ENCODE data around the gene BCKDHB.

Gene BCKDHB

DNA sequence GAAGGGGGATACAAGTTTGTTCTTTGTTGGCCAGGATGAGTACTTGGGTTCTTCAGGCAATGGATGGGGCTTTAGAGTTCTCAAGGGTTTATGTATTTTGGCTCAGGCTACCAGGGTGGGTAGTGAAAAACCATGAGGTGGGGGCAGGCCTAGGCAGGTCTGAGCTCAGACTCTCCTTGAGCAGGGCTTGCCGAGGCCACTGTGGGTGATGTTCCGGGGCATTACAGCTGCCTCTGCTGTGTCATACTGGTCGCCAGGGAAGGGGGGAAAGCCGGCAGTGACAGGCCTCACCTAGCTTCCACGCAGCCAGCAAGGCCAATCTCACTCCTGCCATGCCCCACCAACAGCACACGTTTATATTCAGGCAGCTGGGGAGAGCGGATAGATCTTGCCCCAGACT lies 79.6 kb downstream of the BCKDHB start:
- TF ChIP-seq, protein P1, sequence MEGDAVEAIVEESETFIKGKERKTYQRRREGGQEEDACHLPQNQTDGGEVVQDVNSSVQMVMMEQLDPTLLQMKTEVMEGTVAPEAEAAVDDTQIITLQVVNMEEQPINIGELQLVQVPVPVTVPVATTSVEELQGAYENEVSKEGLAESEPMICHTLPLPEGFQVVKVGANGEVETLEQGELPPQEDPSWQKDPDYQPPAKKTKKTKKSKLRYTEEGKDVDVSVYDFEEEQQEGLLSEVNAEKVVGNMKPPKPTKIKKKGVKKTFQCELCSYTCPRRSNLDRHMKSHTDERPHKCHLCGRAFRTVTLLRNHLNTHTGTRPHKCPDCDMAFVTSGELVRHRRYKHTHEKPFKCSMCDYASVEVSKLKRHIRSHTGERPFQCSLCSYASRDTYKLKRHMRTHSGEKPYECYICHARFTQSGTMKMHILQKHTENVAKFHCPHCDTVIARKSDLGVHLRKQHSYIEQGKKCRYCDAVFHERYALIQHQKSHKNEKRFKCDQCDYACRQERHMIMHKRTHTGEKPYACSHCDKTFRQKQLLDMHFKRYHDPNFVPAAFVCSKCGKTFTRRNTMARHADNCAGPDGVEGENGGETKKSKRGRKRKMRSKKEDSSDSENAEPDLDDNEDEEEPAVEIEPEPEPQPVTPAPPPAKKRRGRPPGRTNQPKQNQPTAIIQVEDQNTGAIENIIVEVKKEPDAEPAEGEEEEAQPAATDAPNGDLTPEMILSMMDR (IDR thresholded peaks at IDR 0.05): no peak
- H3K4me1 ChIP-seq (ENCODE audit: control insufficient read depth in 1 of 2, insufficient read depth in 1 of 2, low read depth in 1 of 2, low read length in 1 of 2): no peaks in the 10 kb centered on the region
- no peaks in the 10 kb centered on the region for H3K9me3 ChIP-seq

DNA sequence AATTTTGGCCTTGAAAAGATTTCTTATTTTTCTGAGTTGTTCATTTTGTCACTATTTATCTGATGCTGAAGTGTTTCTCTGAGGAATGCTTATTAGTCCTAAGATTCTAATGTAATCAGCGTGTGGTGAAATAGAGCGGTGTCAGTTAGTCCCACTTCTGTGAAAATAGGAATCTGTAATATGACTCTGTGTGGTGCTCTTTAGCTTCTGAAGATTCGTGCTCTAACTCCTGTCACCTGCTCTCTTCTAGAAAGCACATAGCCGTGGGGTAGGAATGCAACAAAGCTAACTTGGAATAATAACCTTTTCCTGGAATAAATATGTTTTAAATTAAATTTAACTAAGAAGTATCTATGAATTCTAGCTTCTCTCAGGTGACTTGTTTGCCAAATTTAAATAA lies 90.4 kb downstream of the BCKDHB start:
- no peaks in the 10 kb centered on the region for H3K27me3 ChIP-seq
- H3K27ac ChIP-seq: no peak overlapping the region
- H3K9me3 ChIP-seq: no peaks in the 10 kb centered on the region
- TF ChIP-seq, protein P1 (IDR thresholded peaks at IDR 0.05): no peak
- H3K4me3 ChIP-seq (ENCODE audit: low read depth in 1 of 2, low read length in 1 of 2): no peak overlapping the region
- H3K4me1 ChIP-seq (ENCODE audit: control insufficient read depth in 1 of 2, insufficient read depth in 1 of 2, low read depth in 1 of 2, low read length in 1 of 2): no peaks in the 10 kb centered on the region
- H3K36me3 ChIP-seq: no peaks in the 10 kb centered on the region

More for the DNA sequence above, 79.6 kb downstream of the BCKDHB start:
- no peaks in the 10 kb centered on the region for H3K36me3 ChIP-seq
- H3K27ac ChIP-seq: no peak overlapping the region
- H3K4me3 ChIP-seq (ENCODE audit: low read depth in 1 of 2, low read length in 1 of 2): no peak overlapping the region
- H3K27me3 ChIP-seq: no peaks in the 10 kb centered on the region

DNA sequence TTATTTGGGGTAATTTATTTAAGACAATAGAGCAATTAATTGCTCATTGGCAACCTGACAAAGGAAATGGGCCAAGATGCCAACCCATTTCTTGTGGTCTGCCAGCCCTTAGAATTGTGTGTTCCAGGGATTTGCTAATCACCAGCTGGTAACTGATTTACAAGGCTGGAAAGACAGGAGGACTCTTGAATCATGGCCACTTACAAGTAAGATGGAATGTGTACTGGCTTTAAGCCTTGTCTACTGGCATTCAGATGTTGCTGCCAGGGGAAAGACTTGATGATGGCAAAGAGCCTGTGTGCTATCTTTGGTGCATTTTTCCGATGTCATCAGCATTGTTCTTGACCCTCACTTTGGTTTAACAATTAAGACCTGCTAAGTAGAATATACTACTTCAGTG lies 91.0 kb downstream of the BCKDHB start:
- no peak overlapping the region for H3K4me3 ChIP-seq (ENCODE audit: low read depth in 1 of 2, low read length in 1 of 2)
- no peaks in the 10 kb centered on the region for H3K4me1 ChIP-seq (ENCODE audit: control insufficient read depth in 1 of 2, insufficient read depth in 1 of 2, low read depth in 1 of 2, low read length in 1 of 2)
- no peaks in the 10 kb centered on the region for H3K9me3 ChIP-seq
- H3K27ac ChIP-seq: no peak overlapping the region
- H3K36me3 ChIP-seq: no peaks in the 10 kb centered on the region
- TF ChIP-seq, protein P1 (IDR thresholded peaks at IDR 0.05): no peak
- H3K27me3 ChIP-seq: no peaks in the 10 kb centered on the region

DNA sequence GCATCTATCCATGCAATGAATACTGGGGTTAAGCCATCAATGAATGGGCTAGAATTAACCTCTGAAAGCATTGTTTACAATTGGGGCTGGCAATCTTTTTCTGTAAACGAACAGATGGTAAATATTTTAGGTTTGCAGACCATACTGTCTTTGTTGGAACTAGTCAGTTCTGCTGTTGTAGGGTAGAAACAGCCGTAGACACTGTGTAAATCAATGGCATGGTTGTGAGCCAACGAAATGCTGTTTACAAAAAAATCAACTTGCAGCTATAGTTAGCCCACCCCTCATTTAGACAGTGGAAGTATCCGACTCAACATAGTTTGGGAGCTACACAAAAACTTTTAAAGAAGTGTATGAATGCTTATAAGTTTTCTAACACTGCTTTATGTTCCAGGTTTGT lies 91.5 kb downstream of the BCKDHB start:
- Histone ChIP-seq H3K4me3 (ENCODE audit: low read depth in 1 of 2, low read length in 1 of 2) (no peak overlapping the region), H3K9me3 (no peaks in the 10 kb centered on the region), H3K27me3 (no peaks in the 10 kb centered on the region), H3K4me1 (ENCODE audit: control insufficient read depth in 1 of 2, insufficient read depth in 1 of 2, low read depth in 1 of 2, low read length in 1 of 2) (no peaks in the 10 kb centered on the region), H3K36me3 (no peaks in the 10 kb centered on the region), H3K27ac (no peak overlapping the region)
- TF ChIP-seq, protein P1 (IDR thresholded peaks at IDR 0.05): no peak

DNA sequence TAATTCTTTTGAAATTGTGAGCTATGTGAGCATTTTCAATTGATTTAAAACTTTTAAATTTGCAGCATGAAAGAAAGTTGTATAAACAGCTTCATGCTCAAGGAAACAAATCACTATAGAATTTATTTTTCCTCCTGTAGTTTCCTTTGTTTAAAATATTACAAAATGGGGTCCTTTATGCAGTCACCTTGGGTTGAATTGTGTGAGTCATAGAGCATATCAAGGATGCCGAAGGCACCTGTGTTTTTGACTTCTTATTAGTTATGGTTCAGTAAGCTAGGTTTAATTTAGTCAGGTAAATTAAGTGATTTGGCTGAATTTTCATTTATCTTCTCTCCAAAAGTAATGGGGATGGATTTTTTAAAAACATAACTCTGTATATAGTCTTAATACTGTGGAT lies 96.8 kb downstream of the BCKDHB start:
- Histone ChIP-seq H3K27ac (no peak overlapping the region), H3K27me3 (no peaks in the 10 kb centered on the region), H3K9me3 (no peaks in the 10 kb centered on the region), H3K4me3 (ENCODE audit: low read depth in 1 of 2, low read length in 1 of 2) (no peak overlapping the region), H3K36me3 (no peaks in the 10 kb centered on the region), H3K4me1 (ENCODE audit: control insufficient read depth in 1 of 2, insufficient read depth in 1 of 2, low read depth in 1 of 2, low read length in 1 of 2) (peaks cover 0 to 6% of the 10 kb centered on the region in 2 experiments)
- TF ChIP-seq, protein P1 (IDR thresholded peaks at IDR 0.05): no peak

DNA sequence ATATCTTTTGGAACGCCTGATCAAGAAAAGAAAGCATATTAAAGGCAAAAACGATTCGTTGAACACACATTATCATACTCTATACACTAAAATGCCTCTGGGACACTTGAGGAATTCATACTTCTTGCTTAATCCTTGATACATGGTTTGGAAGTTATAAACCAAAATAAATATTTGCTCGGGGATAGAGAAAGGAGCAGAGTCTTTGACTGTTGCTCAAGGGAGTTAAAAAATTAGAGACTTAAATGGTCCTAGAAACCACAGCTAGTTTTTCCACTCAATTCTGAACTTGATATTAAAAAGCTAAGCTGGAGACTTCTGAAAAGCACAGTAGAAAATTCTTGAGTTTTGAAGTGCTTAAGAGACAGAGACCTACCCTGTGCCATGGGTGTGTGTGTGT lies 98.9 kb downstream of the BCKDHB start:
- Histone ChIP-seq H3K27me3 (no peaks in the 10 kb centered on the region), H3K27ac (no peak overlapping the region), H3K9me3 (no peaks in the 10 kb centered on the region), H3K4me3 (ENCODE audit: low read depth in 1 of 2, low read length in 1 of 2) (no peak overlapping the region), H3K36me3 (no peaks in the 10 kb centered on the region), H3K4me1 (ENCODE audit: control insufficient read depth in 1 of 2, insufficient read depth in 1 of 2, low read depth in 1 of 2, low read length in 1 of 2) (peaks cover 14 to 24% of the 10 kb centered on the region in 2 experiments)
- TF ChIP-seq, protein P1 (IDR thresholded peaks at IDR 0.05): no peak

Data from neutrophil (primary cell).